ENCODE measurements around the gene ELMO2.

Gene ELMO2

GRCh38 chr20:46366826-46367225 is 39.6 kb downstream of the ELMO2 start:
- no peak for DNase-seq (ENCODE audit: low read depth)

- DNase-seq (ENCODE audit: low read depth): no peak
Measured at GRCh38 chr20:46365487-46366220, 40.8 kb downstream of the ELMO2 start.

DNA sequence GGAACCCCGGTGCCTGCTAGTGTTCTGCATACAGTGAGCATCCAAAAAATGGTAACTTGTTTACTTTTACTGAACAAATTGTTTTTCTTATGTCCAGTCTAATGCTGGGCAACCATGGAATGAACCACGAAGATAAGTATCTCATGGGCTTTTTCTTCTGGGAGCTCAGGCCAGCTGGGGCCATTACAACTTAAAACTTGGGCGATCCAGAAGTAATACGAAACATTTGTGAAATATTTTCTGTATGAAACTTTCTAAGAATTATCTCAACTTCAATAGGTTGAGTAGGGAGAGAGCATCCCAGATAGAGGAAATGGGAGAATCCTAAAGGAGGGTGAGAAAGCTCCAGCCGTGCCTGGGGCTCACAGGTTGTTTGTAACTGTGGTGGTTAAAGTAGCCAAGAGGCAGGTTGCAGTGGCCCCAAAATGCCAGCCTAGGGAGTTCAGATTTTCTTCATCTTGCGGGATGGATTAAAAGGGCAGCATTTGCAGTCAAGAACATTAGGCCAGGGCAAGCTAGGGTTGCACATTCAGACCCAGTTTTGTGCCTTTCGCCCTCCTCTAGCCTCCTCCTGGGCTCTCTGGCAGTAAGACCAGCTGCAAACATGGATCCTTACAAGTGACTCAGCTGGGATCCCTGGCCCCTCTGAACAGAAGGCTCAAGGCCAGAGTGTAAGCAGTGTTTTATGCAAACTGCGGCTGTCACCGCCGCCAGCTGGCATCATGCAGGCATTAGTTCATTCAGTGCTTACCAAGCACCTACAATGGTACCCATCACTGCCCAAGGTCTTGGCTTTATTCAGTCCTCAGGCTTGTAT is 41.5 kb downstream of the ELMO2 start:
- no peak for DNase-seq (ENCODE audit: low read depth)

DNA sequence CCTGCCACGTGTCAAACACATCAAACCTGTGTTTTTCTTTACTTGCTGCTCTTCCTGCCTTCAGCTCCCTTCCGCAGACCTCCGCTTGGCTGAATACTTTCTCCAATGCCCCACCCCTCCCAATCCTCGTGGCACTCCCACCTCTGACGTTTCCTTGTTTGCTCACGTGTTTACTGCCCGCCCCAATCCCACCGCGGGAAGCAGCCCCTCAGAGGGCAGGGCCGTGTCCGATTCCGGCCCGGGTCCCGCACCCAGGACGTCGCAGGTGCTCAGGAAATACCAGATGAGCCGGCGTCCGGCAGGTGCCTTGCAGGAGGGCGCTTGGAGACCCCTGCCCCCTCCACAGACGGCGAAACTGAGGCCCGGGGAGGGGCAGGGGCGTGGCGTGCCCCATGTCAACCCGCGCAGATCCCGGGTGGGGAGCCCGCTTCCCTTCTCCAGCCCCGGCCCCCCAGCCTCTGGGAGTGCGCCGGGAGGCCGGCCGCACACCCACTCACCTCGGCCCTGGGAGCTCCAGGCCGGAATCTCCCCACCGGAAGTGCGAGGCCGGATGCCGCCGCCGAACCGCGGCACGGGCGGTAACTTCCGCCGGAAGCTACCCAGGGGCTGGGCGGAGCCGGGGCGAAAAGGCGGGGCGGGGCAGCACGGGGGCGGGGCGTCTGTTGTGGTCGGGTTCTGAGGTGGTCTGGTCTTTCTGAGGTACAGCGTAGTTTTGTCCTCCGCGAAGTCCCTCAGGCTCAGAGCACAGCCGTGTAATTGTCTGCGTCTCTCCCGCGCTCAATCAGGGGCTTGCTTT is 42.3 kb downstream of the ELMO2 start:
- DNase-seq (ENCODE audit: low read depth): peak; percentile 96

DNA sequence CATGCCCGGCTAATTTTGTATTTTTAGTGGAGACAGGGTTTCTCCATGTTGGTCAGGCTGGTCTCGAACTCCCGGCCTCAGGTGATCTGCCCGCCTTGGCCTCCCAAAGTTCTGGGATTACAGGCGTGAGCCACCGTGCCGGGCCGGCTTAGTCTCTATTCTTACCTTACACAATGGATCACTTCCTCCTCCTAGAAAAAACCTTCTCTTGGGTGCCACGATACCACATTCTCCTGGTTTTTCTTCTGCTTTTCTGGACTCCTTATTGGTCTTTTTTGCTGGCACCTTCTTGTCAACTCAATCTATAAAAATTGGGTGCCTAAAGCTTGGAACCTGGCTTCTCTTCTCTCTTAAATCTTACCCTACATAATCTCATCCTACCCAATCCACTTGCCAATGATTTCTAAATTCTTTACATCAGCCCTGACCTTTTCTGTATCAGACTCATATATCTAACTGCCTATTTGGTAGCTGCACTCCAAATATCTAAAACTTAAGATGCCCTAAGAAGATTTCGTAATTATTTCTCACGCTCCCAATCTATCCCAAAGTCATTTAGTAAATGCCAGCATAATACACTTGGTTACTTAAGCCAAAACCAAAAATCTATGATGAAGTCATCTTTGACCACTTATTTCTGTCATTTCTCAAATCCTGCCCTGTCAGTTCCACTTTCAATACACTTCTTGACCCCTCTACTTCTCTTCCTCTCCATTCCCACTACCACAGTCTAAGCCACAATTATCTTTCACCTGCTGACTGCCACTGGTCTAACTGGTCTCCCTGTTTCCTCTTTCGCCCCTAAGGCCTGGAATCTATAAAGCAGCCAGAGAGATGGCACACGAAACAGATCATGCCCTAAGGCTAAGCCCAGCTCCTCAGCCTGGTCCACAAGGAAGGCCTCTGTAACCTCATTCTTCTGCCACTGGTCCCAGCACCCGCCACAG is 43.2 kb downstream of the ELMO2 start:
- no peak for DNase-seq (ENCODE audit: low read depth)

DNA sequence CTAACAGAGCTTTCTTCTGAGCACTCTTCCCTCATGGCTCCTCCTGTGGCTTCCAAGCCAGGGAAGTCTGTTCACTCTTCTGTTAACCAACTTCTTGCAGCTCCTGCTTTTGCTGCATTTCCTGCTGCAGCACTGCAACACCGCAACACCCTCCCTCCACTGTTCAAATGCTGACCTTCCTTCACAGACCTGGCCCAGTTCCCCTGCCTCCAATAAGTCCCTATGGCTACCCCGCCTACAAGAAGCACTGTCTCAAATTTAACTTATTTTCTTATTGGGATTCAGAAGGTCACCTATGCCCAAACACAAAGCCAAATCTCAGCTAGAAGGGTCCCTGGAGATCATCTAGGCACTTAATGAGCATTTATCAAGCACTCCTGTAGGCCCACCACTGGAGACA is 44.6 kb downstream of the ELMO2 start:
- DNase-seq (ENCODE audit: low read depth): no peak

DNA sequence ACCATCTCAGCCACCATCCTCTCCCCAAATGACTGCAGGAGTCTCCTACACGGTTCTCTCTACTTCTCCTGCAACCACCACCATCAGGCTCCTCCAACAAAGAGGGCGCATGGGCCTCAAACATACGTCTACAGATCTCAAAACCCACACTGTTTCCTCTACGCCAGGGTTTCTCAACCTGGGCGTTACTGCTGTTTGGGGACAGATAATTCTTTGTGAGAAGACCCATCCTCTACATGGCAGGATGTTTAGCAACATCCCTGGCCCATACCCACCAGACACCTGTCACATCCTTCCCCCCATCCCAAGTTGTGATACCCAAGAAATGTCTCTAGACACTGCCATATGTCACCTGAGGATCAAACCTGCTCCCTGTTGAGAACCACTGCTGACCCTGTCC is 45.0 kb downstream of the ELMO2 start:
- no peak for DNase-seq (ENCODE audit: low read depth)

DNA sequence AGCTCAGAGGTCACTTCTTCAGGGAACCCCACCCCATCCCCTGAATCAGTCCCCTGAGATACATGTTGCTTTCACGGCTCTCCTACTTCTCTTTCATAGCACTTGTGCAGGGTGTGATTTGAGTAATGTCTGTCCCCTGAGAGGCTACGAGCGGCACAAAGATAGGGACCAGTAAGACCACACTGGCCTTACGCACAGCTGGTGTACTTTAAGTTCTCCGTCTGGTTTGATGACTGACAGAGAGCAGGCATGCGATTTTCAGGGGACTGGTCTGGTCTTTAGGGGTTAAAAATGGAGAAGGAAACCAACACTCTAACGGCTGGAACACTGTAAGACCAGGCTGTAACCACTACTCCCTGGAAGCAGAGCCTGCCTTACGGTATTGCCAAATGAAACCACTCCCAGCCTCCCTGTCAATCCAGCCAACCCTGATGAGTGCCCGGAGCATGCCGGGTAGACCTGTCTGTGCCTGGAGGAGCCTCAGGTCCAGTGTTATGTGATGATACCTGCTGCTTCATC is 47.1 kb downstream of the ELMO2 start:
- DNase-seq (ENCODE audit: low read depth): no peak

DNA sequence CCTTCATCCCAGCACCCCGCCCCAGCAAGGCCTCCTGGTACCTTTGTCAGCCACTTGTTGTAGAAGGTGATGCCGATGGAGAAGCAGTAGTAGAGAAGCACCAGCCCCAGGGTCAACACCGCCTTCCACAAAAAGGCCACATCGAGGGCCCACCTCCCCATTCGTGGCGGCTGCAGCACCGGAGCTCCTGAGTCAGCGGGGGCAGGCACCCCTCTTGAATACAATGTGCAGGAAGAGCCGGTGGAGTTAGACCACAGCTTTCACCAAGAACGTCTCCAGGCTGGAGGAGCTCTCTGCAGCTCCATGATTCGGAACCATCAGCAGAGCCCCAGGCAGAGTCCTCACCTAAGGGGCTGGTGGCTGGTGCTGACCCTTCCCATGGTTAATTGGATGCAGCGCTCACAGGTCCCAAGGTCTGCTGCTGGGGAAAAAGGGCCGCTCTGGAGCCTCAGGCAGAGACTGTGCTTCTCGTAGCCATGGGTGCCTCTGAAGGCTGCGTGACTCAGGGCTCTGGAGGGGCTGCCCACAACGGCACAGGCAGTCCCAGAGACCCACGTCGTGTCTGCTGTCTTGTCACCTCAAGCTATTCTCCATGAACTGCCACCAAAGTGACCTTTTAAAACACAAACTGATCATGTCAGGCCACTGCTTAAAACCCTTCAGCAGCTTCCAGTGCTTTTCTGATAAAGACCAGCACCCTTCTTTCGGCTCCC is 47.9 kb downstream of the ELMO2 start:
- DNase-seq (ENCODE audit: low read depth): no peak

GRCh38 chr20:46357030-46357514 is 49.3 kb downstream of the ELMO2 start:
- no peak for DNase-seq (ENCODE audit: low read depth)

GRCh38 chr20:46356195-46357029 is 50.0 kb downstream of the ELMO2 start:
- DNase-seq (ENCODE audit: low read depth): no peak

GRCh38 chr20:46355778-46356177 is 50.6 kb downstream of the ELMO2 start:
- DNase-seq (ENCODE audit: low read depth): no peak

GRCh38 chr20:46354920-46355654 is 51.3 kb downstream of the ELMO2 start:
- DNase-seq (ENCODE audit: low read depth): no peak

- no peak for DNase-seq (ENCODE audit: low read depth)
Measured at GRCh38 chr20:46354207-46354555, 52.2 kb downstream of the ELMO2 start.

DNA sequence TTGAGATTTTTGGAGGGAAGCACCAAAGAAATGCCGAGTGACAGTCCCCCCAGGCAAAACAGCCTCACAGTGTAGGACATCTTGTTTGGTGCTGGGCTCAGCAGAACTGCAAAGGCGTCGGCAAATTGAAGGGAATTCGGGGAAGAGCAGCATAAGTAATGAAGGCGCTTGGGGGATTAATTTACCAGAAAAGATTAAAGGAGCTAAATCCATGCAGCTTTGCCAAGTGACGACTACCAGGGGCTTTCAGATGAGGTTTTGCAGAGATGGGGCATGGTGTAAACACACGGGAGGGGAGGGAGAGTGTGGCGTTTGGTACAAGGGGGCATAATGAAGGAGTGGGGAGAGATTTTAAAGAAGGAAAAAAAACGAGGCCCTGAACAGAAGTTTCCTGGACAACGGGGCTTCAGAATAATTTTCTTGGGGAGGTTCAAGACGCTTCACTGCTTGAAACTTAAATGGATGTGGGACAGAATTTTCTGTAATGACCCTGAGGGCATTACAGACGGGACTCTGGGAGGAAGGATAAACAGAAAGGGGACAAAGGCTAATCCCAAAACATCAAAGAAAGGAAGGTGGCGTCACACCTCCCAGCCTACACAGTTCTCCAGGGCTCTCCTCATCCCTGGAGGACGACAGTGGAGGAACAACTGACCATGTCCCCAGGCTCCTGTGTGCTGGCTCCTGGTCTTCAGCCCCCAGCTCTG is 52.8 kb downstream of the ELMO2 start:
- DNase-seq (ENCODE audit: low read depth): no peak

DNA sequence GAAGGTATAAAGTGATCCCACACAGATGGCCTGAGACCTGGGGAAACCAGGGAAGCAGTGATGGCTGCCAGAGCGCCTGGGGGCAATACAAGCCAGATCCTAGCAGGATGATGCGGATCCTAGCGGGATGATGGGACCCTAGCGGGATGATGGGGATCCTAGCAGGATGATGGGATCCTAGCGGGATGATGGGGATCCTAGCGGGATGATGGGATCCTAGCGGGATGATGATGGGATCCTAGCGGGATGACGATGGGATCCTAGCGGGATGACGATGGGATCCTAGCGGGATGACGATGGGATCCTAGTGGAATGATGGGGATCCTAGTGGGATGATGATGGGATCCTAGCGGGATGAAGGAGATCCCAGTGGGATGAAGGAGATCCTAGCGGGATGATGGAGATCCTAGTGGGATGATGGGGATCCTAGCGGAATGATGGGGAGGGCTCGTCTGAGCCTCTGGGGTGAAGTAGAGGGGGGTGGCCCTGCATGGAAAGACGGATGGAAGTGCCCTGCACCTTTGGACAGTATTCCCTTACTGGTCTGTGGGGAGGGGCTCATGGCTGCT is 54.0 kb downstream of the ELMO2 start:
- no peak for DNase-seq (ENCODE audit: low read depth)

GRCh38 chr20:46351357-46352058 is 54.9 kb downstream of the ELMO2 start:
- no peak for DNase-seq (ENCODE audit: low read depth)

GRCh38 chr20:46350986-46351267 is 55.5 kb downstream of the ELMO2 start:
- no peak for DNase-seq (ENCODE audit: low read depth)
